Anterior cingulate cortex (tissue), 58 donors: ENCODE data around the gene TRAPPC2.
"Not testable (repeated sequence)": the region's sequence is repeated elsewhere in the genome, so short reads cannot be mapped to it uniquely, and the experiment has no call there.

Source experiments
- DNase-seq, 58 donors: peaks; one replicate each; lab custom pipeline; 2025; lab: John Stamatoyannopoulos, UW

The TRAPPC2 gene

DNA sequence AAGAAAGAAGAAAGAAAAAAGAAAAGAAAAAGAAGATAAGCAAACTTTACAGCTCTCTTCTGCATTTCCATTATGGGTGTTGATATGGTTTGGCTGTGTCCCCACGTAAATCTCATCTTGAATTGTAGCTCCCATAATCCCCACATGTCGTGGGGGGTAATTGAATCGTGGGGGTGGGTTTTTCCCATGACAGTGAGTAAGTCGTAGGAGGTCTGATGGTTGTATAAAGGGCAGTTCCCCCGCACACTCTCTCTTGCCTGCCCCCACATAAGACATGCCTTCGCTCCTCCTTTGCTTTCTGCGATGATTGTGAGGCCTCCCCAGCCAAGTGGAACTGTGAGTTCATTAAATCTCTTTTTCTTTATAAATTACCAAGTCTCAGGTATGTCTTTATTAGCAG lies 52.8 kb downstream of the TRAPPC2 start:
- DNase-seq = no peak

DNA sequence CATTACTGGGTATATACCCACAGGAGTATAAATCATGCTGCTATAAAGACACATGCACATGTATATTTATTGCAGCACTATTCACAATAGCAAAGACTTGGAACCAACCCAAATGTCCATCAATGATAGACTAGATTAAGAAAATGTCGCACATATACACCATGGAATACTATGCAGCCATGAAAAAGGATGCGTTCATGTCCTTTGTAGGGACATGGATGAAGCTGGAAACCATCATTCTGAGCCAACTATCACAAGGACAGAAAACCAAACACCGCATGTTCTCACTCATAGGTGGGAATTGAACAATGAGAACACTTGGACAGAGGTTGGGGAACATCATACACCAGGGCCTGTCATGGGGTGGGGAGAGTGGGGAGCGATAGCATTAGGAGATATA lies 54.7 kb downstream of the TRAPPC2 start:
- DNase-seq = not testable (repeated sequence)

DNA sequence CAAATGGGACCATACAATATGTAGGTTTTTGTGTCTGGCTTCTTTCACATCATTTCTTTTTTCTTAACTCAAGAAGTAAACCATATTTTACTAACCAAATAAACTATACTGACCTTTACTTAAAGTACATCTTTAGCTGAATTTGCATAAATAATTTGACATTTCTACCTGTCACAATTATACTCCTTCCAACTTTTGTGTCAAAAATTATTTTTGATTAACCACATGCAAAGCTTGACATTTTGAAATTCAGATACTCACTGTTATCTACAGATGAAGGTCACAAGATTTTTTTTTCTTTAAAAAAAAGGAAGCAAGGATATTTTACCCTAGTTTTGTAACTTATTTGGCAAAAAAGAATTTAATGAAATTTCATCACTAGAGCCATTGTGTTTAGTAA lies 57.5 kb downstream of the TRAPPC2 start:
- DNase-seq = no peak

GRCh38 chrX:13673016-13673415 lies 61.4 kb downstream of the TRAPPC2 start:
- DNase-seq = no peak

DNA sequence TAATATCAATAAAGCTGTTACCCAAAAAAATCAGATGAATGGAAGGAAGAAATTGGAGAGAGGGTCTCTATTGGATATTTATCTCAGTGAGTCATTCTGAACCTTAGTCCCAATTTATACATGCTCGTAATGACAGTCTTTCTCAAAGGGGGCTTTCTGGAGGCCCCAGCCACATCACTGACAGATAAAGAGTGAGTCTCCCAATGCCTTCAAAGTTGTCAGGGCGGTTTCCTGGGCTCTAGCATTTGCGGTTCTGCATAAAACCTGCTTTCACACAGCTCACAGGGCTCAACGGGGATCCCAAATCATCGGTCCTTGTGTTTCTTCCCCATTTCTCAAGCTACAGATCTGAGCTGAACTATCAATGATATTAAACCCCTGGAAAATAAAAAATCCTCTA lies 64.2 kb downstream of the TRAPPC2 start:
- no peak for DNase-seq

DNA sequence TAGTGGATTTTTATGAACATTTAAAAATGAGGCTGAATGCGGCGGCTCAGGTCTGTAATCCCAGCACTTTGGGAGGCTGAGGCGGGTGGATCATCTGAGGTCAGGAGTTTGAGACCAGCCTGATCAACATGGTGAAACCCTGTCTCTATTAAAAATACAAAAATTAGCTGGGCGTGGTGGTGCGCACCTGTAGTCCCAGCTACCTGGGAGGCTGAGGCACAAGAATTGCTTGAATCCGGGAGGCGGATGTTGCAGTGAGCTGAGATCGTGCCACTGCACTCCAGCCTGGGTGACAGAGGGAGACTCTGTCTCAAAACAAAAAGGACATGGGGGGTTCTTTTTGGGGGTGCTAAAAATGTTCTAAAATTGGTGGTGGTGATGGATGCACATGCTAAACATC lies 64.7 kb downstream of the TRAPPC2 start:
- DNase-seq = not testable (repeated sequence)

GRCh38 chrX:13669246-13669737 lies 65.1 kb downstream of the TRAPPC2 start:
- DNase-seq = no peak

DNA sequence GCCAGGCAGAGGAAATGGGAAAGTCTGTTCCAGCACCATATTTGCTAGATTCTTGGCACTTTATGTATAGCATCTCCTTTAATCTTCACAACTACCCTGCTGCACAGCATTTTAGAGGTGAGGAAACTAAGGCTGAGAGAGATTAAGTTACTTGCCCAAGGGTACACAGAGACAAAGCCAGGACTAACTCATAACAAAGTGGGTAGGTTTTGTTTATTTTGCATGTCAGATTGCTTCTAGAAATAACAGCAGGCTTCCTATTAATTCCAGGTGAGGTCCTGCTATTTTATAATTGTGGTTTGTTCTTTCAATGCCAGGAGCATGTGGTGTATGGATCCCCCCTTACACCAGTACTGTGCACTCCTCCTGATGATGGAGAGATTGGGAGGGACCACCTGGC lies 66.5 kb downstream of the TRAPPC2 start:
- no peak for DNase-seq

- peak in 40 of 58 donors; percentile 0 to 74 (median 22) for DNase-seq
Measured at GRCh38 chrX:13666836-13667235, 67.6 kb downstream of the TRAPPC2 start.

DNA sequence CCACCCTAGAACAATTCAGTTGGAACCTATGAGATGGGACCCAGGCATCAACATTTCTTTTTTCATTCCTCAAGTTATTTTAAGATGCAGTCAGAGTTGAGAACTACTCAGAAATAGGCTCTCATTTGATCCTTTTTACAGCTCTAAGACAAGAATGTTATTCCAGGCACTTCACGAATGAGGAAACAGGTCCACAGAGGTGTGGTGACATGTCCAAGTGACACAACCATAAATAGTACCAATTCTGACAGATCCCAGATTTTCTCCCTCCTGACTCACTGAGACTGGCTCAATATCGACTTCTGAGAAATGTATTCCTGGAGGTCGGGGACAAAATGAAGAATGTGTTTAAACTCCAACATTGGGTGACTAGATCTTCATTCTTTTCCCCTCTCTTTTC lies 70.4 kb downstream of the TRAPPC2 start:
- DNase-seq = no peak

- no peak for DNase-seq
Measured at GRCh38 chrX:13662355-13662791, 72.0 kb downstream of the TRAPPC2 start.
